Body of pancreas (tissue), 4 donors: ENCODE results near the gene RFX8.

Source experiments
- CTCF ChIP-seq, 7 experiments: fragments of 450-650 bp in 4 of 7; fragments of 200-600 bp in 3 of 7; sonication (generic) in 3 of 7; IDR thresholded peaks; one replicate each; pipeline ENCODE4 v1.5.1; 2016 to 2019; ENCODE audit warnings: antibody characterized with exemption in 7 of 7
- POLR2A ChIP-seq, 3 donors: fragments of 450-650 bp; IDR thresholded peaks; one replicate each; pipeline ENCODE4 v1.6.1; 2016; ENCODE audit warnings: antibody characterized with exemption in 3 of 3, mild to moderate bottlenecking in 2 of 3

- TF ChIP-seq CTCF (IDR thresholded peaks at IDR 0.05) (no peak), POLR2A (IDR thresholded peaks at IDR 0.05) (no peak)
Observed at GRCh38 chr2:101374821-101375561, 99.9 kb downstream of the RFX8 start.
